Loucy (cell line): ENCODE data around the gene CEP70.
"Not testable (repeated sequence)": the region's sequence is repeated elsewhere in the genome, so short reads cannot be mapped to it uniquely, and the experiment has no call there.

Experiments used
- H2AFZ ChIP-seq: fragments of 200-600 bp; sonication (generic); 2 replicates; pipeline ENCODE4 v1.6.0; 2016; ENCODE audit warnings: antibody characterized with exemption, mild to moderate bottlenecking, low read length, moderate library complexity
- H3F3A ChIP-seq: fragments of 200-600 bp; 2 replicates; pipeline ENCODE4 v1.6.0; 2016; ENCODE audit warnings: antibody characterized with exemption, low read depth, mild to moderate bottlenecking
- H3K27me3 ChIP-seq: fragments of 200-600 bp; sonication (generic); 2 replicates; pipeline ENCODE4 v1.6.1; 2014; ENCODE audit warnings: low read length, mild to moderate bottlenecking; ENCODE audit not compliant: insufficient read depth, poor library complexity, severe bottlenecking
- H3K36me3 ChIP-seq: fragments of 200-600 bp; sonication (generic); 2 replicates; pipeline ENCODE4 v1.6.1; 2016; ENCODE audit warnings: low read length; ENCODE audit not compliant: insufficient read depth
- H3K4me1 ChIP-seq: fragments of 200-600 bp; sonication (generic); 2 replicates; pipeline ENCODE4 v1.5.1; 2014; ENCODE audit warnings: low read length, mild to moderate bottlenecking; ENCODE audit not compliant: insufficient read depth, poor library complexity, severe bottlenecking
- H3K4me2 ChIP-seq: fragments of 200-600 bp; sonication (generic); 2 replicates; pipeline ENCODE4 v1.6.0; 2014; ENCODE audit warnings: antibody characterized with exemption, low read length, low read depth, mild to moderate bottlenecking; ENCODE audit not compliant: poor library complexity, severe bottlenecking
- H3K4me3 ChIP-seq: fragments of 200-600 bp; sonication (generic); 2 replicates; pipeline ENCODE4 v1.5.1; 2014; ENCODE audit warnings: low read length, mild to moderate bottlenecking, mixed read lengths; ENCODE audit not compliant: poor library complexity, severe bottlenecking
- H3K79me2 ChIP-seq: fragments of 200-600 bp; sonication (generic); 2 replicates; pipeline ENCODE4 v1.6.1; 2014; ENCODE audit warnings: low read length; ENCODE audit not compliant: insufficient read depth
- H3K9ac ChIP-seq: fragments of 200-600 bp; sonication (generic); 2 replicates; pipeline ENCODE4 v1.6.0; 2014; ENCODE audit warnings: mild to moderate bottlenecking, low read depth, low read length, moderate library complexity; ENCODE audit not compliant: poor library complexity, severe bottlenecking
- H3K9me2 ChIP-seq: fragments of 200-600 bp; sonication (generic); replicated peaks from 2 replicates; pipeline ENCODE4 v1.6.1; 2016; ENCODE audit warnings: low read depth, low read length, mixed read lengths
- H3K9me3 ChIP-seq: fragments of 200-600 bp; sonication (generic); 2 replicates; pipeline ENCODE4 v1.6.1; 2014; ENCODE audit warnings: mild to moderate bottlenecking, antibody characterized with exemption, low read length, low read depth; ENCODE audit not compliant: insufficient read depth
- H4K20me1 ChIP-seq: fragments of 200-600 bp; sonication (generic); 2 replicates; pipeline ENCODE4 v1.6.0; 2014; ENCODE audit warnings: antibody characterized with exemption, low read length, mild to moderate bottlenecking; ENCODE audit not compliant: insufficient read depth, poor library complexity, severe bottlenecking
- EZH2phosphoT487 ChIP-seq: fragments of 200-600 bp; IDR thresholded peaks from 2 replicates; pipeline ENCODE4 v1.6.1; 2018; ENCODE audit warnings: antibody characterized with exemption, mild to moderate bottlenecking, moderate library complexity, borderline replicate concordance
- TF ChIP-seq, protein P1 (sequence below): fragments of 200-600 bp; sonication (generic); conservative IDR thresholded peaks from 2 replicates; pipeline ENCODE4 v1.5.1; 2014; ENCODE audit warnings: mild to moderate bottlenecking, antibody characterized with exemption, low read length

Gene CEP70

DNA sequence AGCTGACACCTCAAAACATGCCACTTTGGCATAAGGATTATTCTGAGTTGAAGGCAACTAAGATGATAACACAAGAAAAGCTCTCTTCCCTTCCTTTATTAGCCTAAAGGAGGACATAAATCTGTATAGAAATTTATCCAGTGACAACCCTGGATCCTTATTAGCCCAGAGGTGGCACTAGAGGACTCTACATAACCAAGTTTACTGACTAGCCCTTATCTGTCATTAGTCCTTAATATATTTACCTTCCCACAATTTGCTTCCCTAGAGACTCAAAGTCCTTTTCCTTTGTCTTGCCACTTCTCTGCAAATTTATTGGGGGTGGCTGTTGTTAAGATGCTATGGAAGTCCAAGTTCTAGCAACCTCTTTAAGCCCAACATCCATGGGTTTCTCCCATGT lies 26.7 kb downstream of the CEP70 start:
- Histone ChIP-seq H2AFZ (no peak overlapping the region), H3K36me3 (peaks cover 53% of the 10 kb centered on the region), H3K4me2 (no peak overlapping the region), H3K27me3 (no peaks in the 10 kb centered on the region), H3F3A (no peaks in the 10 kb centered on the region), H3K9me2 (no peaks in the 10 kb centered on the region), H3K9me3 (0 out of 2 replicates have a peak, but pooled peaks cover under 1% of the 10 kb centered on the region), H3K9ac (no peak overlapping the region), H3K79me2 (peaks cover 44% of the 10 kb centered on the region), H3K4me3 (no peak overlapping the region), H4K20me1 (no peaks in the 10 kb centered on the region), H3K4me1 (no peaks in the 10 kb centered on the region)
- TF ChIP-seq EZH2phosphoT487: no peak
- TF ChIP-seq, protein P1, sequence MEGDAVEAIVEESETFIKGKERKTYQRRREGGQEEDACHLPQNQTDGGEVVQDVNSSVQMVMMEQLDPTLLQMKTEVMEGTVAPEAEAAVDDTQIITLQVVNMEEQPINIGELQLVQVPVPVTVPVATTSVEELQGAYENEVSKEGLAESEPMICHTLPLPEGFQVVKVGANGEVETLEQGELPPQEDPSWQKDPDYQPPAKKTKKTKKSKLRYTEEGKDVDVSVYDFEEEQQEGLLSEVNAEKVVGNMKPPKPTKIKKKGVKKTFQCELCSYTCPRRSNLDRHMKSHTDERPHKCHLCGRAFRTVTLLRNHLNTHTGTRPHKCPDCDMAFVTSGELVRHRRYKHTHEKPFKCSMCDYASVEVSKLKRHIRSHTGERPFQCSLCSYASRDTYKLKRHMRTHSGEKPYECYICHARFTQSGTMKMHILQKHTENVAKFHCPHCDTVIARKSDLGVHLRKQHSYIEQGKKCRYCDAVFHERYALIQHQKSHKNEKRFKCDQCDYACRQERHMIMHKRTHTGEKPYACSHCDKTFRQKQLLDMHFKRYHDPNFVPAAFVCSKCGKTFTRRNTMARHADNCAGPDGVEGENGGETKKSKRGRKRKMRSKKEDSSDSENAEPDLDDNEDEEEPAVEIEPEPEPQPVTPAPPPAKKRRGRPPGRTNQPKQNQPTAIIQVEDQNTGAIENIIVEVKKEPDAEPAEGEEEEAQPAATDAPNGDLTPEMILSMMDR: peak; percentile 44

- not testable (repeated sequence) for H2AFZ ChIP-seq, H3K4me1 ChIP-seq, H3F3A ChIP-seq, H3K9me2 ChIP-seq, H3K9ac ChIP-seq, H3K4me2 ChIP-seq, H3K9me3 ChIP-seq, H3K27me3 ChIP-seq, H3K4me3 ChIP-seq, H4K20me1 ChIP-seq
- peaks cover 46% of the 10 kb centered on the region for H3K36me3 ChIP-seq
- H3K79me2 ChIP-seq: peaks cover 46% of the 10 kb centered on the region
Observed at GRCh38 chr3:138566293-138566692, 27.8 kb downstream of the CEP70 start.

DNA sequence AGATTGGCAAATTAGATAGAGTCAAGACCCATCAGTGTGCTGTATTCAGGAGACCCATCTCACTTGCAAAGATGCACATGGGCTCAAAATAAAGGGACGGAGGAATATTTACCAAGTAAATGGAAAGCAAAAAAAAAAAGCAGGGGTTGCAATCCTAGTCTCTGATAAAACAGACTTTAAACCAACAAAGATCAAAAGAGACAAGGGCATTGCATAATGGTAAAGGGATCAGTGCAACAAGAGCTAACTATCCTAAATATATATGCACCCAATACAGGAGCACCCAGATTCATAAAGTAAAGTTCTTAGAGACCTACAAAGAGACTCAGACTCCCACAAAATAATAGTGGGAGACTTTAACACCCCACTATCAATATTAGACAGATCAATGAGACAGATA lies 31.2 kb downstream of the CEP70 start:
- not testable (repeated sequence) for H3K4me3 ChIP-seq, H3K9me2 ChIP-seq, H4K20me1 ChIP-seq, H3K4me2 ChIP-seq, H3K4me1 ChIP-seq, H3K27me3 ChIP-seq, H2AFZ ChIP-seq, H3F3A ChIP-seq, H3K9ac ChIP-seq
- peaks cover 53% of the 10 kb centered on the region for H3K36me3 ChIP-seq
- H3K9me3 ChIP-seq: peaks cover 13% of the 10 kb centered on the region
- H3K79me2 ChIP-seq: peaks cover 68% of the 10 kb centered on the region

- peaks cover 13% of the 10 kb centered on the region for H3K9me3 ChIP-seq
- H3K4me2 ChIP-seq: no peak overlapping the region
- H2AFZ ChIP-seq: no peak overlapping the region
- no peak overlapping the region for H3K9ac ChIP-seq
- peaks cover 82% of the 10 kb centered on the region for H3K79me2 ChIP-seq
- no peaks in the 10 kb centered on the region for H3K9me2 ChIP-seq
- TF ChIP-seq, protein P1: no peak
- no peak for TF ChIP-seq EZH2phosphoT487
- H3F3A ChIP-seq: no peaks in the 10 kb centered on the region
- peaks cover 2% of the 10 kb centered on the region for H4K20me1 ChIP-seq
- no peaks in the 10 kb centered on the region for H3K4me1 ChIP-seq
- no peak overlapping the region for H3K4me3 ChIP-seq
- H3K27me3 ChIP-seq: no peaks in the 10 kb centered on the region
- peaks cover 50% of the 10 kb centered on the region for H3K36me3 ChIP-seq
Observed at GRCh38 chr3:138560501-138560900, 33.6 kb downstream of the CEP70 start.
